HG03354 (cell line): Measurements from ENCODE around the gene PANK3.
"Not testable (repeated sequence)": the region's sequence is repeated elsewhere in the genome, so short reads cannot be mapped to it uniquely, and the experiment has no call there.

Experiments used
- ATAC-seq: cut with Tn5 transposase; IDR thresholded peaks from one replicate; pipeline ENCODE4 v1.9.1; 2021; ENCODE audit warnings: mild to moderate bottlenecking; ENCODE audit not compliant: unreplicated experiment, poor library complexity, severe bottlenecking

PANK3 gene

DNA sequence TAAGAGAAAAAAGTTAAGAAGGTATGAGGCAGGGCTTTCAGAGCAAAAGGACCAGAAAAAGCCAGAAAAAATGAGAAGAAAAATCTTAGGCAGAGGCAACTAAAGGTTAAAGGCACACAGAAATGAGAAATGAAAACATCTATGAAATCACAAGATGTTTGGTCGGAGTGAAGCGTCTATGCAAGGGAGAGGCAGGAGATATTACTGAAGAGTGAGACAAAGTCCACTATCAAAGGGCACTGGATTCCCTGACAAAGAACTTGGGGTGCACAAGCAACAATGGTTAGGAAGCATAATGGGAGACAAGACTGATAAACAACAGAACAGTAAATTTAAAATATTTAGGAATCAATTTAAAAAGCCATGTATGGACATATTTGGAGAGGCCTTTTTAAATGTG lies 16.9 kb downstream of the PANK3 start:
- ATAC-seq, result no peak

DNA sequence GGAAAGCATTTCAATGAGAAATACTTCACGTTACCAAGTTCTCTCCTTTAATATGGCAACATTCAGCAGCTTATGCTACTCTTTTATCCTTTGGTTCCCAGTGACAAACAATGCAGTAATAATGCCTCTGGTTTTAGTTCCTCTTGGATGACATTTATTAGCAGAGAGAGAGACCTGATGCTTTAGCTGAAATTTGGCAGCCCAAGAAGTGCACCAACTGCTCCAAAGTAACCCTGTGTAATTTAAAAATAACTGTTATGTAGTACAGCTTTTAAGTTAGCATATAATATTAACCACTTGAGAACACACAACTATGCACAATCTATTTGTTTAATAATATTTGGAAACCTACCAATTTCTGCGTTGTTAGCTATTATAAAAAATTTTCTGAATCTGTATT lies 21.8 kb downstream of the PANK3 start:
- no peak for ATAC-seq

DNA sequence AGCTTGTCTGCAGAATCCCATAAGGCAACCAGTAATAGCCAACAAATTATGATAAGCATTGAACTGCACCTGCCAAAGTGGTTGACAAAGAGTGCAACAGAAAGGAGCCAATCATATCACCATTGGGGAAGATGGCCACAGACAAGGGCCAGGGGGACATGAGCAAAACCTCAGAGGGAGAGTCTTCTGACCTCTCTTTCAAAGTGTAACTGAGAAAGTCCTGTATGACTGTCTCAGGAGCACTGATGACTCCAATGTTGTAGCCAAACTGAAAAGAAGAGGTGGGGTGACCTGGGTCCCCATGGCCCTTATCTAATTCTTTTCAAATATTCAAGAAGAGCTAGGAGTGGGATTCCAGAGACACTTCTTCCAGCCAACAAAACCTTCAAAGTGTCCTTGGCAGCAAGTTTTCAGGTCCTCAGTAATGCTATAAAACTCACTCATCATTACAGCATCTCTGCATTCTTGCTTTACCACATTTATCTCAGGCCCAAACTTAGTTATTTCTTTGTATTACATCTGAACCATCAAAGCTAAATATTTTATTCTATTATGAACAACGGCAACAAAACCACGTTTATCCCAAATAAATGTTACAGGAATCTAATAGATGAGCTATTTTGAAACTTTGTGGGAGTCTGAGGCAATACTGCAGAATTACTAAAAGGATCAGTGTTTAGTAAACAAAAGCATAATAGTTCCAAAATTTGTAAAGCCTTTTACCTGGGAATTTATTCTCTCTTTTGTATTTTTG lies 25.6 kb downstream of the PANK3 start:
- ATAC-seq, result no peak

DNA sequence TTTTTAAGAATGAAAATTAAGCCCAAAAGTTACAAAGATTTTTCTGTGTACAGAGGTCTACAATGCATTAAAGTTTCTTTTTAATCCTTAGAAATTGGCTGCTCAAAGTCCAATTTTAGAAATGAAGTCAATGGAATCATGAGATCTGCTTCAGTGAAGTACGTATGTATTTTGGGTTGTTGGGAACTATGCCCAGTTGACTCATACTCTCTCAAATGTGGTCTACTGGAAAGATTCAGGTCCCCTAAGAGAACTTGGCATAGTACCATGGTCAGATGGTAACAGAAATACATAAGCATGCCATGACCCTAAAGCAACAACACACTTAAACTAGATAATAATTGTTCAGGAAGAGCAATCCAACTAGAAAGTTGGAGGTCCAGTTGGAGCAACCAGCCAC lies 27.0 kb downstream of the PANK3 start:
- no peak for ATAC-seq

DNA sequence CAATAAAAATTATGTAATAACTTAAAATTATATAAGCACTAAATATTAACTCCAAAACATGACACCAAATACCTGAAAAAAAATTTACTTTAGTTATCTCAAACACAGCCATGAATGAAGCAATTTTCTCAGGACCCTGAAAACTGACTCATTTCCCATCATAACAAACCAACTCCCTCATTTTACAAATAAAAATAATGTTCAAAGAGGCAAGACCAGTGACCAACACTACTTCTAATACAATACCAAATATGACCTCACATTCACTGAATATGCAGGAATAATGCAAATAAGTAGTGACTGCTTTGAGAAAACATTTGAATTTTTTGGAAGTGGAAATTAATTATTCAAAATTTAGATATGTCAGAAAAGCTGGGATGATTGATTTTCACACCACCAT lies 28.5 kb downstream of the PANK3 start:
- no peak for ATAC-seq

DNA sequence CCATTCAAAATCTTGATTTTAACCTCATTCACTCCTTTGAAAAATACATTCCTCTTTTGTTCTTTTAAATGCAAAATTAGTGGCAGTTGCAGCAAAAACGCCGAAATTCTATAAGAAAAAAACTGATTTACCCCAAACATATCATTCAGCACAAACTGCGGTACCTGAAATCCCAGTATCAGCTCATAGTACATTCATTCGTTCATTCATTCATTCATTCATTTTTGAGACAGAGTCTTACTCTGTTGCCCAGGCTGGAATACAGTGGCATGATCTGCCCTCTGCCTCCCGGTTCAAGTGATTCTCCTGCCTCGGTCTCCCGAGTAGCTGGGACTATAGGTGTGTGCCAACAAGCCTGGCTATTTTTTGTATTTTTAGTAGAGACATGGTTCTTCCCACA lies 29.6 kb downstream of the PANK3 start:
- ATAC-seq, result no peak

DNA sequence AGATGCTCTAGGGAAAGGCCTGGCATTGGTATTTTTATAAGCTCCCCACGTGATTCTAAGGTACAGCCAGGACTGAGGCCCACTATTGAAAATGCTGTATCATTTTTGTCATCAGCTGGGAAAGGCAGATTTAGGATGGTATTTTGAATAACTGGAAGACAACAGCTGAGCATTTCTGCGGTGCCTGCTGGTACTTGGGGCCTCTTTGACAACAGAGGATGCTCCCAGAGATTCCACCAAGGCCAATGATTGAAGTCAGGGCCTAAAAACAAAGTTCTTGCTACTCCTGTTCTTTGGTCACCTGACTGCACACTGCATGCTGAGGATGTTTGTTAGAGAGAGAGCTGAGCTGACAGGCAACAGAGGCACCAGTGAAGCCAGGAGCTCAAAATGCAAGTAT lies 42.0 kb downstream of the PANK3 start:
- ATAC-seq, result no peak

DNA sequence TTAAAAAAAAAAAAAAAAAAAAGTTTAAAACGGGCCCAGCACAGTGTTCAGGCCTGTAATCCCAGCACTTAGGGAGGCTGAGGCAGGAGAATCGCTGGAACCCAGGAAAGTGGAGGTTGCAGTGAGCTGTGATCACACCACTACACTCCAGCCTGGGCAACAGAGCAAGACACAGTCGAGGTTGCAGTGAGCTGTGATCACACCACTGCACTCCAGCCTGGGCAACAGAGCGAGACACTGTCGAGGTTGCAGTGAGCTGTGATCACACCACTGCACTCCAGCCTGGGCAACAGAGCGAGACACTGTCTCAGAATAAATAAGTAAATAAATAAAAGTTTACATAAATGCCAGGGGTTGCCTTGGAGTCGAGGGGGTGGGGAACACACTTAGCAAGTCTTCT lies 44.8 kb downstream of the PANK3 start:
- not testable (repeated sequence) for ATAC-seq

DNA sequence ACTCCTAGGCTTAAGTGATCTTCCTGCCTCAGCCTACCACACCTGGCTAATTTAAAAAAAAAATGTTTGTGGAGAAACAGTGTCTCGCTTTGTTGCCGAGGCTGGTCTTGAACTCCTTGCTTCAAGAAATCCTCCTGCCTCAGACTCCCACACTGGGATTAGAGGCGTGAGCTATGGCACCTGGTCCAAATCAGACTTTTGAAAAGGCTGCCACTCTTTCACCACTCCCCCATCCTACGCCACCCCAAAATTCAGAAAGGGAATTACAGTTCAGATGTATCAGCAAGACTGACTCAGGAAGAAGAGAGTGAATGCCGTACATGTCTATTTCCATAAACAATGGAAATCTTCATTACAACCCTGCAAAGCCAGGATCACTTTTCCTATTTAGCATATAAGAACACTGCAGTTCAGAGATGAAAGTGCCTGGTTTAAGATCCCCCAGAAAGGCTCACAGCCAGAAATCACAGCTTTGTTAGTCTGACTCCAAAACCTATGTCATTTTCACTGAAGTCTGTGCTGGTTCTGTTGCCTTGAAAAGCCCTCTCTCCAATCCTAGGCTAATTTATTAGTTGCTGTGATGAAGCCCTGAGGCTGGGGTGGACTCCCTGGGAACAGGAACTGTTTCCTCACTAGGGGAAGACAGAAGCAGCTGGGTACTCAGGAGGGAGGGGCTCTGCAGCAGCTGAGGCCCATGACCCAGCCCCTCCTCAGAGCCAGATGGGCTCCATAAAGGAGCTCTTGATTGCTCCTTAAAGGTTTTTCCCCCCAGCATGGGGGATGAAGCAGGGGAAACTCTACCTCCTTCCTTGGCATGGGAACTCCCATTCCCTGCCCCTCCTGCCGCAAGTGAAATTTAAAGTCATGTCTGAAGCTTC lies 46.9 kb downstream of the PANK3 start:
- ATAC-seq, result no peak

DNA sequence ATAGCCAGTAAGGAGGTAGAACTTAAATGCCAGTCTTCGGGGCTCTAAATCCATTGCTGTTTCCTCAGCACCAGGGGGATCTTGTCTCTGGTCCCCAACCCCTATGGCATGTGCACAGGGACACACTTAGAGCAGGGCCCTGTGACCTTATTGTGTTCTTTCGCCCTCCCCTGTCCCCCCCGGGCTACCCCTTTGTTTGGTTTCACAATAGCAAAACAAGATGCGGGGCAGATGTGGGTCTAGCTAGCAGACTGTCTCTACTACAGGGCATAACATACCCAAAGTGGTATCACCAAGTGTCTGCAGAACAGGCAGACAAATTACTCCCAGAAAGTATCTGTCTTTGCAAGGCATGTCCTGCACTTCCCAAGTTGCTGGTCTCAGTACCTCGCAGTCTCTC lies 48.0 kb downstream of the PANK3 start:
- no peak for ATAC-seq

DNA sequence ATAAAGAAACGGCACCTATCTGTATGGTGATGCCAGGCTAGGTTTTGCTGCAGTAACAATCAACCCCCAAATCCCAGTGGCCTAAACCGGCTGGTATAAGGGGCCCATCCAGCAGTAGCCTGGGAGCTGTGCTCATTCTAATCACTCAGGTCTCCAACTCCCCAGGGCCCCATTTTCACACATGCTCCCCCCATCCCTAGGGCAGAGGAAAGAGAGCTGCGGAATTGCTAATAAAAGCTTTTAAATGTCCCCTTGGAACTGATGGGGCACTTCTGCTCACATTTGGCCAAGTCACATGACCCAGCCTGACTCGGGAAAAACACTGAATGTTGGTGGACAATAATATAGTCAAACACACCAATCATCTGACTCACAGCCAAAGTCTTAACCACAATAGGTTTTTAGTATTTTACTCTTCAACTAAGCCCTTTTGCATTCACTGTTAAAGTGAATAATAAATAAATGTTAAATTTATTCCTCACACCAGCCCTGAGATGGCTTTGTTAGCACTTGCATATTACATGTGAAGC lies 48.5 kb downstream of the PANK3 start:
- no peak for ATAC-seq

DNA sequence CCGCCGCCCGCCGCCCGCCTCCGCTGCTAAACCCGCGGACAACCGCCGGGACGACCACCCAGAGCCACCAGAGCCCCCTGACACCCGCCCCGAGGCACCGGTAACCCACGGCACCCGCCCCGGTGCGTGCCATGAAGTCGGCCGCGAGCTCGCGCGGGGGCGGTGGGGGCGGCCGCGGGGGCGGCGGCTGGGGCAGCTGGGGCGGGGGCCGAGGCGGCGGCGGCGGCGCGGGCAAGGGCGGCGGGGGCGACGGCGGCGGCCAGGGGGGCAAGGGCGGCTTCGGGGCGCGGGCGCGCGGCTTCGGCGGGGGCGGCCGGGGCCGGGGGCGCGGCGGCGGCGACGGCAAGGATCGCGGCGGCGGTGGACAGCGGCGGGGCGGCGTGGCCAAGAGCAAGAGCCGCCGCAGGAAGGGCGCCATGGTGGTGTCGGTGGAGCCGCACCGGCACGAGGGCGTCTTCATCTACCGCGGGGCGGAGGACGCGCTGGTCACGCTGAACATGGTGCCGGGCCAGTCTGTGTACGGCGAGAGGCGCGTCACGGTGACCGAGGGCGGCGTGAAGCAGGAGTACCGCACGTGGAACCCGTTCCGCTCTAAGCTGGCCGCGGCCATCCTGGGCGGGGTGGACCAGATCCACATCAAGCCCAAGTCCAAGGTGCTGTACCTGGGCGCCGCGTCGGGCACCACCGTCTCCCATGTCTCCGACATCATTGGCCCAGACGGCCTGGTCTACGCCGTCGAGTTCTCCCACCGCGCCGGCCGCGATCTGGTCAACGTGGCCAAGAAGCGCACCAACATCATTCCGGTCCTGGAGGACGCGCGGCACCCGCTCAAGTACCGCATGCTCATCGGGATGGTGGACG lies 49.6 kb downstream of the PANK3 start:
- no peak for ATAC-seq

DNA sequence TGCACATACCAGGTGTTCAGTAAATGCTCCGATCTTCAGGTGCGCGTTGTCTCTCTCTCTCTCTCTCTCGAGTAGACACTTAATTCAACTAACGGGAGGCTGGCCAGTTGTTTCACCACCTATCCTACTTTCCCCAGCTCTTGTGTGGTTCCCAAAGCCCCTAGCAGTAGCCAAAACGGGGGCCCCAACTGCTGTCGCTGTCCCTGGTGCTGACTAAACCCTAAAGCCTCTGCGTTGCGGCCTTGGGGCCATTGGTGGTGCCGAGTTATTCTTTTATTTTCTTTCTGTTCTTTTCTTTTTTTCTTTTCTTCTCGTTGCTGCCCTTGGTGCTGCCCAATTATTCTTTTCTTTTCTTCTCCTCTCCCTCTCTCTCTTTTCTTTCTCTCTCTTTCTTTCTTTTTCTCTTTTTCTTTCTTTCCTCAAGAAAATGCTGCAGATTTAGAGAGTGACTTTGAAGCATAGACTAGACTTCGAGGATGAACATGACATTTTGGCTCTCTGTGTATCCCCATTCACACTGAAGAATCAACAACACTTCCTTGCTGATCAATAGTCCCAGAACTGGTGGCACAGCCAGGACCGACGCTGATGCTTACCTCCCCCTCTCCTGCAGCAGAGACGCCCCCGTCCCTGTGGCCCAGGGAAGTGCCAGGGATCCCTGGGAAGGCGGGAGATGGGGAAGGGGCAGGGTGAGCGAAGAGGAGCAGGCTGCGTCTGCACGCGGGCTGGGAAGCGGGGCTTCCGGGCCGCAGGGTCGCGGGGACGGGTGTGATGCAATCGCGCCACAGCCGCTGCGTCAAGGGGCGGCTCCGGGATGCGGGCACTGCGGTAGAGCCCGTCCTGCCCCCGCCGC lies 50.4 kb downstream of the PANK3 start, which contains the start of gene FBLL1:
Gene FBLL1 (plus strand): TSS at position 785 of the 853 bp plus-strand sequence. CDS start 200 bp downstream, outside the sequence.
- ATAC-seq, result no peak

DNA sequence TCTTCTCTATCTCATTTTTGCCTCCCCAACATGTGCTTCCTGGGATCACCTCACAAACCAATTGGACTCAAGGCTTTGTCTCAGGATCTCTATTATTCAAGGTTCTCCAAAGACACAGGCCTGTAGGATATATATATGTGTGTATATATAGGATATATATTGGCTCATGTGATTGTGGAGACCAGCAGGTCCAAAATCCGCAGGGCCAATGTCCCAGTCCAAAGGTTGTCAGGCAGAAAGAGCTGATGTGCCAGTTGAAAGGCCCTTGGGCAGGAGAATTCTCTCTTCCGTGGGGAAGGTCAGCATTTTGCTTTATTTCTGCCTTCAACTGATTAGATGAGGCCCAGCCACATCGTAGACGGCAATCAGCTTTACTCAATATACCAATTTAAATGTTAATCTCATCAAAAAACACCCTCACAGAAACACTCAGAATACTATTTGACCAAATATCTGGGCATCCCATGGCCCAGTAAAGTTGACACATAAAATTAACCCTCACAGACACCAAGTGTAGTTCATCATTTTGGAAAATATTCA lies 51.3 kb downstream of the PANK3 start:
- ATAC-seq, result no peak

DNA sequence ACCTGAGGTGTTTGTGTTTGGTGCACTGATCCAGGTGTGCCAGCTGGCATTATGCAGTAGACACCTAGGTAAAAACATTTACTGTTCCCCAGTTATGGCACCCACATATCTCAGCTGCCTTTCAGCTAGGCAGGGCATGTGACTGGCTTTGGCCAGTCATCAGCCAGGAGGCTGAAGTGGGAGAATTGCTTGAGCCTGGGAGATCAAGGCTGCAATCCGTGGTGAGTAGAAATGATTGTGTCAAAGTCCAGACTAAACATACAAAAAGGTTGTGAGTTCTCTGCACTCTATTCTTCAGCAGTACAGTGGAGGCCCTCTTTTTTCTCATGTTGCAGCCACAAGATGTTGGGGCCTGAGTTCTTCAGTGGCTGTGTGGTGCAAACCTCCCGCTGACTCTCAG lies 53.3 kb downstream of the PANK3 start:
- ATAC-seq, result no peak

DNA sequence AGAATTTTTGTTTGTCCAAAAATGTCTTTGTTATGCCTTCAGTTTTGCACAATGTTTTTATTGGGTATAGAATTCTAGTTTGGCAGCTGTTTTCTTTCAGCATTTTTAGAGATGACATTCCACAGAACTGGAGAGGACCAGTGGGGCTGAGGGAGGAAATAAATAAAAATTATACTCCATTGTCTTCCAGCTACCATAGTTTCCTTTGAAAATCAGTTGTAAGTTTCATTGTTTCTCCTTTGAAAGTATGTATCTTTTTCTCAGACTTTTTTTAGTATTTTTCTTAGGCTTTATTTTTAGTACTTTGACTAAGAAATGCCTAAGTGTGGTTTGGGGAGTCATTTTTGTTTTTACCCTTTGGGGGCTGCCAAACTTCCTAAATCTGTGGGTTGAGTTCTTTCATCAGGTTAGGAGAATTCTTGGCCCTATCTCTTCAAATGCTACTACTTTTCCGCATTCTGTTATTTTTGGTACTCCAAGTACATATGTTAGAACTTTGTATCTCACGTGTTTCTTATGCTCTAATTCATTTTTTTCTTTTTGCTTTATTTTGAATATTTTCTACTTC lies 65.2 kb downstream of the PANK3 start:
- no peak for ATAC-seq

DNA sequence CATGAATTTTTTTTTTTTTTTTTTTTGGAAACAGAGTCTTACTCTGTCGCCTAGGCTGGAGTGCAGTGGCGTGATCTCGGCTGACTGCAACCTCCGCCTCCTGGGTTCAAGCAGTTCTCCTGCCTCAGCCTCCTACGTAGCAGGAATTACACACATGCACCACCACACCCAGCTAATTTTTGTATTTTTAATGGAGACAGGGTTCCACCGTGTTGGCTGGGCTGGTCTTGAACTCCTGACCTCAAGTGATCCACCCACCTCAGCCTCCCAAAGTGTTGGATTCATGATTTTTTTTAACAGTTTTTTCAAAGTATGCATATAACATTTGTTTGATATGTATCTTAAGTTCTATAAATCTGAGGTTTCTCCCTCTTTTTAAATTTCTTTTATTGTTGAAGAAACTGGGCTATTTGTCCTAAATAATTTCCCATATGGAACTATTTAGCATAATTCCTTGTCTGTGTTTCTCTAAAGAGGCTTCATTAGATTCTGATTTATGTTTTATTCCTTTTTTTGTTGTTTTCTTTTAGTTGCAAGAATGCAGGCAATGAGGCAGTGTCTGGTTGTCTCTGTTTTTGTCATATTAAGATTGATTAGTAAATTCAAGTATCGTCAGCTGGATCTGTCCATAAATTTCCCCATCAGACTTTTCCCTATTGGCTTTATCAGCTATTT lies 76.5 kb downstream of the PANK3 start:
- ATAC-seq, result no peak
